ENCODE results near the gene ADAM15.

DNA sequence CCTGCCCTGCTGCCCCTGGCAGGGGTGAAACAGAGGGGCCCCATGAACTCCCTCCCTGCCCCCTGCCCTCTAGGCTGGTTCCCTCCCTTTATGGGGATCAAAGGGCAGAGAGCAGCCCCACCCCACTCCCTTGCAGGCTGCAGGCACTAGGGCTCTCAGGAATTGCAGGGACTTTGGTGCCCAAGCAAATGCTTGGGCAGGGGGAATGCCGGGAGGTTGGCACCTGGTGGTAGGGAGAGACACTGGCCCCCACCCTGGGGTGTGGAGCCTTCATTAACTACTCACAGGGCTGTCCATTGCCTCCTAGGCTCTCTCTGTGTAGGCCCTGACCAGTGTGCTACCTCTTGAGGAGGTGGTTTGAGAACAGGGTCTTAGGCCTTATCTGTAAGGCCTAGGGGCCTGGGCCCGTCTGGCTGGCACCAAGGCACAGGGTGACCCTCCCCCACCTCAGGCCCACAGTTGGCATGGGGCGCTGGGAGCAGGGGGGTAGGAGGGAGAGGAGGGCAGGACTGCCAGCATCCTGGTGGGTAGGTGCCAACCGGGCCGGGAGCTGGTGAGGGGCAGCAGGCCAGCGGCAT, 43.8 kb upstream of the ADAM15 start:
- TF ChIP-seq, protein P1, sequence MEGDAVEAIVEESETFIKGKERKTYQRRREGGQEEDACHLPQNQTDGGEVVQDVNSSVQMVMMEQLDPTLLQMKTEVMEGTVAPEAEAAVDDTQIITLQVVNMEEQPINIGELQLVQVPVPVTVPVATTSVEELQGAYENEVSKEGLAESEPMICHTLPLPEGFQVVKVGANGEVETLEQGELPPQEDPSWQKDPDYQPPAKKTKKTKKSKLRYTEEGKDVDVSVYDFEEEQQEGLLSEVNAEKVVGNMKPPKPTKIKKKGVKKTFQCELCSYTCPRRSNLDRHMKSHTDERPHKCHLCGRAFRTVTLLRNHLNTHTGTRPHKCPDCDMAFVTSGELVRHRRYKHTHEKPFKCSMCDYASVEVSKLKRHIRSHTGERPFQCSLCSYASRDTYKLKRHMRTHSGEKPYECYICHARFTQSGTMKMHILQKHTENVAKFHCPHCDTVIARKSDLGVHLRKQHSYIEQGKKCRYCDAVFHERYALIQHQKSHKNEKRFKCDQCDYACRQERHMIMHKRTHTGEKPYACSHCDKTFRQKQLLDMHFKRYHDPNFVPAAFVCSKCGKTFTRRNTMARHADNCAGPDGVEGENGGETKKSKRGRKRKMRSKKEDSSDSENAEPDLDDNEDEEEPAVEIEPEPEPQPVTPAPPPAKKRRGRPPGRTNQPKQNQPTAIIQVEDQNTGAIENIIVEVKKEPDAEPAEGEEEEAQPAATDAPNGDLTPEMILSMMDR (IDR thresholded peaks at IDR 0.05), result no peak
- TF ChIP-seq POLR2A (IDR thresholded peaks at IDR 0.05), result no peak
